NT2/D1 (cell line): ENCODE measurements around the gene TMEM62.

ENCODE experiments used
- SUZ12 ChIP-seq: IDR thresholded peaks from 2 replicates; pipeline ENCODE4 v1.6.1; 2011; ENCODE audit not compliant: insufficient read length, insufficient read depth; ENCODE audit errors: extremely low read depth
- YY1 ChIP-seq: IDR thresholded peaks from 2 replicates; pipeline ENCODE4 v1.6.1; 2011; ENCODE audit not compliant: insufficient read length, insufficient read depth
- ZNF274 ChIP-seq: IDR thresholded peaks from 2 replicates; pipeline ENCODE4 v1.6.1; 2011; ENCODE audit warnings: mild to moderate bottlenecking, low read depth, low read length

- TF ChIP-seq YY1 (no peak), ZNF274 (no peak), SUZ12 (no peak)
These were observed 14.6 kb upstream of the TMEM62 start for GRCh38 chr15:43118829-43119228.
